Muscle layer of colon (tissue), 2 donors: Measurements from ENCODE around the gene CLK1.
A peak's percentile ranks its signal among the peaks of the same experiment; 100 is the strongest.

Experiments used
- H3K27ac ChIP-seq: one replicate; pipeline ENCODE4 v1.7.0; 2013; ENCODE audit warnings: low read depth, mild to moderate bottlenecking, low read length, moderate library complexity
- H3K27me3 ChIP-seq, 2 donors: one replicate each; pipeline ENCODE4 v1.7.0; 2013; ENCODE audit warnings: low read length in 2 of 2, mild to moderate bottlenecking in 2 of 2; ENCODE audit not compliant: insufficient read depth in 2 of 2, control insufficient read depth in 1 of 2
- H3K36me3 ChIP-seq: one replicate; pipeline ENCODE4 v1.7.0; 2013; ENCODE audit warnings: mild to moderate bottlenecking, low read length; ENCODE audit not compliant: insufficient read depth
- H3K4me1 ChIP-seq: one replicate; pipeline ENCODE4 v1.7.0; 2013; ENCODE audit warnings: mild to moderate bottlenecking, low read length; ENCODE audit not compliant: insufficient read depth
- H3K4me3 ChIP-seq, 2 donors: one replicate each; pipeline ENCODE4 v1.7.0; 2013; ENCODE audit warnings: low read length in 2 of 2, low read depth in 1 of 2, mild to moderate bottlenecking in 1 of 2, moderate library complexity in 1 of 2
- H3K9ac ChIP-seq: one replicate; pipeline ENCODE4 v1.7.0; 2013; ENCODE audit warnings: low read length
- H3K9me3 ChIP-seq: one replicate; pipeline ENCODE4 v1.7.0; 2013; ENCODE audit warnings: mild to moderate bottlenecking, low read length
- donor health status: abdominal sarcoma.
- donor health status: Adenocarcinoma of cecum.

CLK1 gene

DNA sequence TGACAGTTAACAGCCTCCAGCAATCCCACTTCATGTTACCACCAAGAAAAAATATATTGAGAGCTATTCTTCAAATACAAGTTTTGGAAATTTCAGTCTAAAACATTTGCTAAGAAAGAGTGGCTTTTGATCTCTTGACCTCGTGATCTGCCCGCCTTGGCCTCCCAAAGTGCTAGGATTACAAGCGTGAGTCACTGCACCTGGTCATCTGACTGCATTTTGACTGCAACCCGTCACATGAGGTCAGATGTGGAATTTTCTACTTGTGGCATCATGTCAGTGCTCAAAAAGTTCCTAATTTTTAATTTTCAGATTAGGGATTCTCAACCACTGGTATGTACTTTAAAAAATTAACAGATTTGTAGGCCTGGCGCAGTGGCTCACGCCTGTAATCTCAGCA lies 9.1 kb upstream of the CLK1 start:
- H3K27ac ChIP-seq, result no peak overlapping the region
- H3K36me3 ChIP-seq, result peaks cover 17% of the 10 kb centered on the region
- H3K27me3 ChIP-seq, result no peaks in the 10 kb centered on the region
- H3K4me3 ChIP-seq, result no peak overlapping the region
- no peaks in the 10 kb centered on the region for H3K9me3 ChIP-seq
- no peak overlapping the region for H3K9ac ChIP-seq
- H3K4me1 ChIP-seq, result no peaks in the 10 kb centered on the region

DNA sequence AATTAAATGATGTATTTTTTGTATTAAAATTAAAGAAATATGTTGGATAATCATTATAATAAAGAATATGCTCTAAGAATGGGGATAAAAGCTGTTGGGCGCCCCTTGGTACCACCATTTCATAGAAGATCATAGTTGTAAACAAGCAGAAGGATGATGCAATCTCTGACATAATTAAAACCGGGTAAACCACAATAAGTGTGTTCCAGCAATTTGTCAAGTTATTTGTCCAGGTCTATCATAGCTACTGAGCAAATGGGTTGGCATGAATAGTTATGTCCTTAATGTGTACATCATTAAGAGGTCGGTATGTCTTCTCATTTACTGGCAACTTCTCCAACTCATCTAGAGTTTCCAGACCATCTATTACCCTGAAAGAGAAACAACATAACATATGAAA lies 6.7 kb upstream of the CLK1 start:
- H3K9me3 ChIP-seq, result no peaks in the 10 kb centered on the region
- no peaks in the 10 kb centered on the region for H3K27me3 ChIP-seq
- no peaks in the 10 kb centered on the region for H3K4me1 ChIP-seq
- peaks cover 12% of the 10 kb centered on the region for H3K36me3 ChIP-seq
- no peak overlapping the region for H3K9ac ChIP-seq
- H3K27ac ChIP-seq, result no peak overlapping the region
- H3K4me3 ChIP-seq, result no peak overlapping the region

DNA sequence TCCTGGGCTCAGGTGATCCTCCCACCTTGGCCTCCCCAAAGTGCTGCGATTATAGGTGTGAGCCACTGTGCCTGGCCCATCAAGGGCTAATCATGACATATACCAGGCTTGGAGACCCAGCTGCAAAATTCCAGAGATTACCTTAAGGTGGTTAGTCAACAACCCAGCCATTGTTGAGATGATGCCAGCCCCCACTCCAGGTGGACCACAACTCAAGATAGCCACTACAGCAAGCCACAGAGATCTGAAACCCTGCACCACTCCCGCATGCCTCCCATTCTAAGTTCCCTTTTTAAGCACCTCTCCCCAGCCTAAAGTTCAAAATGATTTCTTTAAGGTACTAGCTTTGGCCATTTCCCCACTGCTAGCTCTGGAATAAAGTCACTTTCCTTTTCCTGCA lies 4.6 kb upstream of the CLK1 start:
- Histone ChIP-seq H3K36me3 (no peaks in the 10 kb centered on the region), H3K4me3 (no peak overlapping the region), H3K4me1 (no peaks in the 10 kb centered on the region), H3K27me3 (no peaks in the 10 kb centered on the region), H3K27ac (no peak overlapping the region), H3K9ac (no peak overlapping the region), H3K9me3 (no peaks in the 10 kb centered on the region)

DNA sequence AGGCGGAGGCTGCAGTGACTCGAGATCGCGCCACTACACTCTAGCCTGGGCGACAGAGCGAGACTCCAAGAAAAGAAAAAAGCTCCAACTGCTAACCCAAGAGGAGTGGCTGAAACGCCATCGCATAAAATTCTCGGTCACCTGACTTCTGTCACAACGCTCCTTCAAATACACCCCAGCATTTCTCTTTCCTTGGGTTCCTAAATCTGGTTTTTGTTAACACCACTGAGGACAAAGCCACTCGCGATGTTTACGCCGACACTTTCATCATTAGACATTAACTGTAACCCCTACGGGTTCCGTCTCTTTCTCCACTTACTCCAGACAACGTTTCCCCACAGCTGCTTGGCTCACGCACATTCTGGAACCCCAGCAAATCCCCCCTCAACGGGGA lies 679 bp downstream of the CLK1 start:
- Histone ChIP-seq H3K4me3 (peak overlapping the region; percentile 93 to 99), H3K27me3 (no peaks in the 10 kb centered on the region), H3K27ac (peak overlapping the region; percentile 100), H3K4me1 (peaks cover 29% of the 10 kb centered on the region), H3K36me3 (peaks cover 11% of the 10 kb centered on the region), H3K9me3 (no peaks in the 10 kb centered on the region), H3K9ac (peak overlapping the region; percentile 93)

DNA sequence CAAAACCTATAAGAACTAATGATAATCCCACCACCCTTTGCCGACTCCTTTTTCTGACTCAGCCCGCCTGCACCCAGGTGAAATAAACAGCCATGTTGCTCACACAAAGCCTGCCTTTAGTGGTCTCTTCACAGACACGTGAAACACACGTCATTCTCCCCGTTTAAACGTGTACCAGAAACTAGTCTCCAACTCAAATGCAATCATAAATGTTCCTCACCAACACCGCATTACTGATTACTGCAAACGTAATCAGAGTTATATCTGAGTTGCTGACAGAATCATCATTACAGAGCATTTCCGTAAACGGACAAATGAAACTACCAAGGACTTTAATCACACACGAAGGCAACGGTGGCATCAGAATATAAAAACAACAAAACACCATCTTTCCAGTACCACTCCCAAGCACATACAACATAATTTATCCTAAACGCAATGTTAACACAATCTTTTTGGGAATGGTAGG lies 1.9 kb downstream of the CLK1 start:
- Histone ChIP-seq H3K9ac (peak overlapping the region; percentile 93), H3K4me3 (peak overlapping the region; percentile 93 to 99), H3K9me3 (no peaks in the 10 kb centered on the region), H3K4me1 (peaks cover 42% of the 10 kb centered on the region), H3K36me3 (peaks cover 23% of the 10 kb centered on the region), H3K27me3 (no peaks in the 10 kb centered on the region), H3K27ac (peak overlapping the region; percentile 100)

DNA sequence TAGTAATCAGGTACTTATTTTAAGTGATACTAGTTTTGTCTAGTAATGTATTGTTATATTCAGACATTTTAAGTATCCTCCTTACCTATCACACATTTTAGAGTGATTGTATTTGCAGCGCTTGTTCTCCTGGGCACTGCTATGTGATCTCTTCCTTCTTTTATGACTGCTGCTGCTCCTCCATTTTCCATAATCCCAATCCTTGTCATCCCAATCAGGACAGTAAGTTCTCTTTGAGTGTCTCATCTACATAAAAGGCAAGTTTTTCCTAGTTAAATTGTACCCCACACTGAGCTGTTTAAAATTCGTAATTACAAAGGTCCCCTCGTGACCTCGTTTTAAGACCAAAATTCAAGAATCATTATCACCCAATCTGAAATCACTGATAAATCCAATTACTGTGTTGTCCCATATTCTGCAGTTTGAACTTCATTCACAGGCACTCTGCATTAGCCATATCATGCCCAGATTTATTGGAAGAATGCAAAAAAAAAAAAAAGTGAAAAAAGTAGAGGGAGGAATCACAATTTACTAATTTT lies 2.8 kb downstream of the CLK1 start:
- peaks cover 47% of the 10 kb centered on the region for H3K4me1 ChIP-seq
- H3K4me3 ChIP-seq, result peak overlapping the region; percentile 33 to 93
- peak overlapping the region; percentile 47 for H3K9ac ChIP-seq
- no peaks in the 10 kb centered on the region for H3K27me3 ChIP-seq
- no peaks in the 10 kb centered on the region for H3K9me3 ChIP-seq
- peak overlapping the region; percentile 3 for H3K27ac ChIP-seq
- peaks cover 32% of the 10 kb centered on the region for H3K36me3 ChIP-seq

DNA sequence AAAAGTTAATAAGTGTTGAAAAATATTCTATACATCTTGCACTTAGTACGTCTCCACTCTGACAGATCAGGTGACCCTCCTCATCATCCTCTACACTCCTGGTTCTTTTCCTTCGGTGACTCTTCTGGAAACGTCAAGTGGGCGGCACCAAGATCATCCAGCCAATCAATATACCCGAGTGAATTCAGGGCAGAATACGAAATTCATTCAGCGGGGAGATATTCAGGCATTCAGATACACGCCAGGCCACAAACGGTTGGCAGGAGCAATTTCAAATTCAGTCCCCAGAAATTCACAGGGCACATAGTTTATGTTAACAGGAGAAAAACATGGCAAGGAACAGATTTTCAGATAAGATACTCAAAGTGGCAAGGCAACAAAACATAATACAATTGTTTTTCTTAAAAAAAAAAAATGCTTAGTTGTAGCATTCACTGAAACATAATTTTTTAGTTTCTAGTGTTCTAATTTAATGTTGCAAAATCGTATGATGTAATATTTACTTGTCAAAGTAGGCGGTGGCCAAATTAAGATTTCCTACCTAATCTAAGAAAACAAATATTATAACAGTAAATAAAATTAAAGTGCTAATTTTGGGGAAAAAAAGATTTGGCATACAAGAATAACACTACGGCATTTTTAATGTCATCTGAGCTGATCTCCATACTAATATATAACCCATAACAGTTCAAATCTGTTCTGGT lies 4.2 kb downstream of the CLK1 start:
- H3K27ac ChIP-seq, result no peak overlapping the region
- H3K4me3 ChIP-seq, result peak overlapping the region in 1 of 2 donors; percentile 93
- H3K9me3 ChIP-seq, result no peaks in the 10 kb centered on the region
- peaks cover 47% of the 10 kb centered on the region for H3K4me1 ChIP-seq
- H3K36me3 ChIP-seq, result peaks cover 43% of the 10 kb centered on the region
- peak overlapping the region; percentile 22 for H3K9ac ChIP-seq
- H3K27me3 ChIP-seq, result no peaks in the 10 kb centered on the region

DNA sequence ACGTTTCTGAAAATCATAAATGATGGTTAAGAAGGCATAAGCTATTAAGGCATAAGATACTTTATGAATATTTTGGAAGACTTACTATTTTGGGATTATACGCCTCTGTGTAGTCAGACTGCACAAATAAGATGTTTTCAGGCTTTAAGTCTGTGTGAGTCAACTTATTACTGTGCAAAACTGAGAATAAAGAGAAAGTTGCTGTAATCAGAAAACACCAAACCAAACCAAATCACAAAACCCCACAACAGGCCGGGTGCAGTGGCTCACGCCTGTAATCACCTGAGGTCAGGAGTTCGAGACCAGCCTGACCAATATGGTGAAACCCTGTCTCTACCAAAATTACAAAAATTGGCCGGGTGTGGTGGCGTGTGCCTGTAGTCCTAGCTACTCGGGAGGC lies 7.7 kb downstream of the CLK1 start:
- H3K36me3 ChIP-seq, result peaks cover 75% of the 10 kb centered on the region
- no peak overlapping the region for H3K4me3 ChIP-seq
- H3K4me1 ChIP-seq, result peaks cover 47% of the 10 kb centered on the region

DNA sequence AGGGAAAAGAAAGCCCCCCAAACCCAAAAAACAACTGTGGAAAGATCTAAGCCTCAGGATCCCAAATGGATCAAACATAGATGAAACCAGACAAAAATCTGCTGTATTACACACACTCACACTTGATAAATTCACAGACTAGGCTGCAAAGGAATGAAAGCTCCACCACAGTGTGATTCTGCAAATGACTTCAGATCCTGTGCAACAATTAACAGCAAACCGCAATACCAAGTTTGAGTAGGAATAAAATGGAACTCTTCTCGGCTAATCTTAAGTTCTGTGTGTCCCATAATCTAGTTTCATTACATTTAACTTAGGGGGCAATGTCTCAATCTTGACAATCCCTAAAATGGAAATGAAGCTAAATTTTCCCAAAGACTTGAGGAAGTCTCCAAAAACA lies 11.9 kb downstream of the CLK1 start:
- H3K36me3 ChIP-seq, result peaks cover 68% of the 10 kb centered on the region
- H3K4me1 ChIP-seq, result peaks cover 6% of the 10 kb centered on the region
- H3K27me3 ChIP-seq, result no peaks in the 10 kb centered on the region
- no peak overlapping the region for H3K9ac ChIP-seq
- H3K4me3 ChIP-seq, result no peak overlapping the region
- H3K9me3 ChIP-seq, result no peaks in the 10 kb centered on the region
- no peak overlapping the region for H3K27ac ChIP-seq

More for the DNA sequence above, 7.7 kb downstream of the CLK1 start:
- Histone ChIP-seq H3K9me3 (no peaks in the 10 kb centered on the region), H3K9ac (no peak overlapping the region), H3K27ac (no peak overlapping the region), H3K27me3 (no peaks in the 10 kb centered on the region)

DNA sequence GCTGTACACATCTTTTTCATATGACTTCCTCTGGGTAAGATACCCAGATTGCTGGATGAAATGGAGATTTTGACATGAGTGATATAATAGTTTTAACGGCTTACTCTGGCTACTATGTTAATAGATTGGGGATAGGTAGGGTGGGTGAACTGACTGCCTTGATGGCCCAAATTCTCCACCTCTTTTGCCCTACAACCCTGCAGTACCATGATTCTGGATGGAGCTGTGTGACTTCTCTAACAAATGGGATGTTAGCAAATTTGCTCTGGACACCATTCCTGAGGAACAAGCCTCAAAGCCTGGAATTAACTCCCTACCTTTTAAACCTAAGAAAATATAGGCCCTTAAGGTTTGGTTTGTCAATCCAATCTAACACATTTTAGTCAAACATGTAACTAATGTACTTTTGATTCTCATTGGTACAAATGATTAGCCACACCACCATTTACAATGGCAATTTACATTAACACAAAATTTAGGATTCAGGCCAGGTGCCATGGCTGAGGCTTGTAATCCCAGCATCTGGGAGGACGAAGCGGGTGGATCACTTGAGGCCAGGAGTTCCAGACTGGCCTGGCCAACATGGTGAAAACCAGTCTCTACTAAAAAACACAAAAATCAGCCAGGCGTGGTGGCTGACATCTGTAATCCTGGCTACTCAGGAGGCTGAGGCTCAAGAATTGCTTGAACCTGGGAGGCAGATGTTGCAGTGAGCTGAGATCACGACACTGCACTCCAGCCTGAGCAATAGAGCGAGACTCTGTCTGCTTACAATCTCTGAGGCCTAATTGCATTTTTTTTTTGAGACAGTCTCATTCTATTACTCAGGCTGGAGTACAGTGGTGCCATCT lies 12.8 kb downstream of the CLK1 start:
- Histone ChIP-seq H3K27me3 (no peaks in the 10 kb centered on the region), H3K4me1 (no peaks in the 10 kb centered on the region), H3K27ac (no peak overlapping the region), H3K4me3 (no peak overlapping the region), H3K36me3 (peaks cover 59% of the 10 kb centered on the region), H3K9me3 (no peaks in the 10 kb centered on the region), H3K9ac (no peak overlapping the region)

DNA sequence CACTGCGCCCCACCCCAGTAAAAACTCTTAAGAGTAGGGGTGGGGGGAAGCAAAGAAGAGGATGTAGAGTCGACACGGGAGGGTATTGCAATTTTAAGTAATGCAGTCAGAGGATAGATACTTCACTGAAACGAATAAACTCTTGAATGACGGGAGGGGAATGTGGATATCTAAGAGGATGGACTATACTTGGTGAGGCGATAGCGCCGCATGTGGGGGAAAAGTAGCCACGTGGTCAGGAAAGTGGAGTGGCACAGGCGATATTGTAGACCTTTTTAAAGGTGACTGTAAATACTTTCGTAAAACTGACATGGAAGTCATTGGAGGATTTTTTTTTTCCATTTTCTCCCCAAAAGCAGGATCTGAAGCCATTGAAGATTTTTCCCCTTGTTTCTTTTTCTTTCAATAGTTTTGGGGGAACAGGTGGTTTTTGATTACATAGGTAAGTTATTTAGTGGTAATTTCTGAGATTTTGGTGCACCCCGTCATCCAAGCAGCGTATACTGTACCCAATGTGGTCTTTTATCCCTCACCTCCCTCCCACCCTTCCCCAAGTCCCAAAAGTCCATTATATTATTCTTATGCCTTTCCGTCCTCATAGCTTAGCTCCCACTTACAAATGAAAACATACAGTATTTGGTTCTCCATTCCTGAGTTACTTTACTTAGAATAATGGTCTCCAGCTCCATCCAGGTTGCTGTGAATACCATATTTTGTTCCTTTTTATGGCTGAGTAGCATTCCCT lies 13.8 kb downstream of the CLK1 start:
- Histone ChIP-seq H3K36me3 (peaks cover 52% of the 10 kb centered on the region), H3K4me1 (no peaks in the 10 kb centered on the region), H3K27ac (no peak overlapping the region), H3K4me3 (no peak overlapping the region), H3K27me3 (no peaks in the 10 kb centered on the region), H3K9ac (no peak overlapping the region), H3K9me3 (no peaks in the 10 kb centered on the region)
